GM19193 (cell line): ENCODE data around the gene MPRIP.

Experiments used
- POLR2A ChIP-seq: IDR thresholded peaks from 4 replicates; pipeline ENCODE4 v1.6.1; 2011; ENCODE audit not compliant: insufficient read depth, insufficient read length; ENCODE audit errors: extremely low read depth

Gene MPRIP

GRCh38 chr17:17018612-17019429, 23.4 kb upstream of the MPRIP start:
- TF ChIP-seq POLR2A, result no peak

GRCh38 chr17:17019430-17019762, 22.9 kb upstream of the MPRIP start:
- no peak for TF ChIP-seq POLR2A

- no peak for TF ChIP-seq POLR2A
Measured at GRCh38 chr17:17019891-17020456, 22.3 kb upstream of the MPRIP start.

DNA sequence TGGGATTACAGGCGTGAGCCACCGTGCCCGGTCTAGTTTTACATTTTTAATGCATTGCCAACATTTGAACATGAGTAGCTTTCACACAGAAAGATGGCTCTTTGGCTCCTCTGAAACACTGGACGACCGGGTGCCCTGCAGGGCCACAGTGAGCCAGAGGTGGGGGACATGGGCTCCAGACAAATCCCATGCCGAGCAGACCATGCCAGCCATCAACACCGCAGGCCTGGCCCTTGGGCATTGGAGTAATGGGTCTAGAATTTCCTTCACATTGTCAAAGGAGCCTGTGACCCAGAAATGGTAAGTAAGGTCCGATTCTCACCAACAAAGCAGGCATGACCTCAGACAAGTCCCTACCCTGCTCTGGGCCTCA, 21.4 kb upstream of the MPRIP start:
- TF ChIP-seq POLR2A, result no peak

GRCh38 chr17:17021194-17021863, 20.9 kb upstream of the MPRIP start:
- TF ChIP-seq POLR2A, result no peak

DNA sequence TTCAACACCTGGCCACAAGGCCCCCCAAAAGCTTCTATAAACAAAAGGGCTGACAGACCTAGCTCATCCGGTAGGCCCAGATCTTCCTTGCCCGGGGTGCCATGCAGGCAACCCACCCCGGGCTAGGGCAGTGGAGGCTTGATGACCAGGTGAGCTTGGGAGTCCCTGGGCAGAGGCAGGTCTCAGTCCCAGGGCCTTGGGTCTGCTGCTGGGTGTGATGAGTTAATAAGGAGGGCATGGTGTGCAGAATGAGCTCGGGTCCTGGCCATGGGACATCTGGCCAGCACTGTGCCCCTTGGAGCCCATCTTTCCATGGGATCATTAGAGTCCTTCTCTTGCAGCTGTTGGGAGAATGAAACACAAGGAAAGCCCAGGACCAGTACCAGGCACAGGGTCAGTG, 20.2 kb upstream of the MPRIP start:
- TF ChIP-seq POLR2A, result no peak

DNA sequence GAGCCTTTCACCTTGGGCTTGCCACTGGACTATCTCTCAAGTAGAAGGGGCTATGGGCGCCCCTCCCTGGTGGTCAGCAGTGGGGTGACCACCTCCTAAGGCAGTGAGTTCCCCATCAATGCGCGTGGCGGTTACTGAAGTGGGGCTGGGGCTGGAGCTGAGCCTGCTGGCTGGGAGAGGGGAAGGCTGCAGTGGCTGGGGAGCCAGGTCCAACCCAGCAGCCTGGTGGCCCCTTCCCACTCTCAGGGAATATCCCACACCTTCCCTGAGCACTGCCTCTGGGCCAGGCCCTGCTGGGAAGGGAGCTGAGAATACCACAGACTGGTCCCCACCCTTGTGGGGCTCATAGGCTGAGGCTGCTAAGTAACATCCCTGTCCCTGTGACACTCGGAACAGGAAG, 19.8 kb upstream of the MPRIP start:
- no peak for TF ChIP-seq POLR2A

DNA sequence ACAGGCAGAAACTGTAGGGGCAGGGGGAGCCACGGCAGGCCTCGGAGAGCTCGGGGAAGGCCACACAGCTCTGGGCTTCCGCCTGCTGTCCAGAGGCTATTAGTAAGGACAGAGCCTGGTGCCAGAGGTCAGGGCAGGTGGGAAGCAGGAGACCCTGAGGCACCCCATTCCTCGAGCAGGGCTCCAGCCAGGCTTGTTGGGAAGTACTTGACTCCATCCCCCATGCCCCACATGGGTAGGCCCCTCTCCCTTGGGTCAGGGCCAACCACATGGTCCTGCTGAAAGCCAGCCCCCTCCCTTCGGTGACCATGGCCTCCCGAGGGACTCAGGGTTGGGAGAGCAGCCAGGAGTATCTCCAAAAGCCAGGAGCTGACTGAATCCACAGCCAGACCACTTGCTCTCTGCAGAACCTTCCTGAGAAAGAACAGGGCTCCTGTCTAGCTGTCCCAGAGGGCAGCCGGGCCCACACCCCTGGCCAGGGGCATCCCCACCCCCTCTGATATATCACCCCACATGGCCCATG, 17.4 kb upstream of the MPRIP start:
- TF ChIP-seq POLR2A, result no peak

- no peak for TF ChIP-seq POLR2A
Measured at GRCh38 chr17:17025621-17026020, 16.6 kb upstream of the MPRIP start.

GRCh38 chr17:17026163-17026562, 16.1 kb upstream of the MPRIP start:
- TF ChIP-seq POLR2A, result no peak

DNA sequence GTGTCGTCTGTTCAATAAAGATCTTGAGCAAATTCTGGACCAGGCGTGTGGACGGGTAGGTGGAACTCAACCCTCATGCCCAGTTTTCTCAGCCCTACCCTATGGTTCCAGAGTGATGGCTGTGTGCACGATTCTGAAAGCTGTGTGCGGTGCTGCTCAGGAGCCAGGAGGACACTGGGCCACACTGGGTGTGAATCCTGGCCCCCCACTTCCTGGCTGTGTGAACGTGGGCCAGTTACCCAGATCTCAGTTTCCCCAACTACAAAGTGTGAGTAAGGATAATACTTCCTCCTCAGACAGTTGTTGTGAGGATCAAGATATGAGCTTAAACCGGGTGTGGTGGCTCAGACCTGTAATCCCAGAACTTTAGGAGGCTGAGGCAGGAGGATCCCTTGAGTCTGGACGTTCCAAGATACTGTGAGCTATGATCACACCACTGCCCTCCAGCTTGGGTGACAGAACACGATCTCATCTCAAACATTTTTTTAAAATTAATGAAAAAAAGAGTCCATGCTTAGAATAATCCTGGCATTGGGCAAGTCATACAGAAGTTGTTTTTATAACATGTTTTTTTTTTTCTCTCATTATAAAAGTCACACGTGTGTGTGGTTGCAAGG, 14.7 kb upstream of the MPRIP start:
- TF ChIP-seq POLR2A, result no peak

DNA sequence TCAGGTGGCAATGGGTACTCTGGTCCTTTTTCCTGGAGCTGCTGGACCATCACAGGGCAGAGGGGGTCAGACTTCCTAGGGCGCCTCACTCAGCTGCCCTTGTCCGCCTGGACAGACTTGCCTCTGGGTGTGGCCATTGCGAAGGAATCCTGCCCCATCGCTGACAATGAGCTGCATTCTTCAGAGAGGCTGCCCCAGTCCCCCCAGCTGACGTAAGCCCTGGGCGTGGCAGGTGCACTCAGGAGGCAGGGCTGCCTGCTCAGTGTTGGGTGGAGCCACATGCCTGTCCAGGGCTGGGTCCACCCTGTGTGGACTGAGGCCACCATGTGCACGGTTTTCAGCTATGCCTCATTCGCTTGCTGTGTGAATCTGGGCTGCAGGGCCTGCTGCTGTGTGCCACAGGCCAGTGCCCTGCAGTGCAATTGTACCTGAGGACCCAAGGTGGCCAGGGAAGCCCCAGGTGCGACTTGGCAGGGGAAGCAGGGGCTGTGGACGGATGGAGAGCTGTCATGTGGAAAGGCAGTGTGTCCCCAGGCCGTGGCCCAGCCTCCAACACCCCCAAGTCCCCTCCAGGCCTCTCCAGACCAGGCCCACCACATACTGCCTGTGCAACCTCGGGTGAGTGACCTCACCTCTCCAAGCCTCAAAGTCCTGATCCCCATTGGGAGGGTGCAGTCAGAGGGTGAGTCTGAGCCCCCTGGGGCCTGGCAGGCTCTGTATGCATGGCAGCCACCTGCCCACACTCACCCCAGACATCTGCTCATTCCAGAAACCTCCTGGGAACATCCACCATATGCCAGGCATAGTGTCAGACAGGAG, 14.0 kb upstream of the MPRIP start:
- TF ChIP-seq POLR2A, result no peak

- TF ChIP-seq POLR2A, result no peak
Measured at GRCh38 chr17:17028878-17029535, 13.2 kb upstream of the MPRIP start.

DNA sequence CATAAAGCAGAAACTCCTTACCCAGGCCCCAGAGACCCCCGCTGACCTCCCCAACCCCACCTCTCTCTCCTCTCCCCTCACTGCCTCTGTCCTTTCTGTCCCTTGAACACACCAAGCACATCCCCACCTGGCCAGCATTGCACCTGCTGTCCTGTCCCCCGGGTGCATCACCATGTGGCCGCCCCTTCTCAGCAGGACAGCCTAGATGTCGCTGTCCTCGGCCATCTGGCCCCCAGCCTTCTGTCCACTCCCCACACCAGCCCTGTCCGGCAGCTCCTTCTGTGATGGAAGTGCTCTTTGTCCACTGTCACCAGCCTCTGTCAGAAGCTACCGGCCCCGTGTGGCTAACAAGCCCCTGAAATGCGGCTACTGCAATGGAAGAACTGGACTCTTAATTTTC, 12.3 kb upstream of the MPRIP start:
- TF ChIP-seq POLR2A, result no peak
